GM12878 (cell line): ENCODE data around the gene STXBP2.

Source experiments
- ATF7 ChIP-seq: fragments of 450-650 bp; IDR thresholded peaks from 2 replicates; pipeline ENCODE4 v1.6.1; 2016; ENCODE audit warnings: low read depth, mild to moderate bottlenecking
- CEBPB ChIP-seq, 2 experiments: fragments of 150-350 bp in 1 of 2; IDR thresholded peaks; 2 replicates each; pipeline ENCODE4 v1.6.1; 2012 to 2014; ENCODE audit warnings: low read depth in 2 of 2, low read length in 2 of 2, borderline replicate concordance in 1 of 2, inconsistent platforms in 1 of 2
- HCFC1 ChIP-seq: fragments of 150-350 bp; IDR thresholded peaks from 2 replicates; pipeline ENCODE4 v1.6.1; 2014; ENCODE audit warnings: low read length
- MTA2 ChIP-seq: fragments of 450-650 bp; IDR thresholded peaks from 2 replicates; pipeline ENCODE4 v1.6.1; 2016; ENCODE audit warnings: low read depth, mild to moderate bottlenecking, moderate library complexity
- MXI1 ChIP-seq: fragments of 150-350 bp; IDR thresholded peaks from 2 replicates; pipeline ENCODE4 v1.6.1; 2011; ENCODE audit warnings: low read depth, mild to moderate bottlenecking, inconsistent platforms, low read length, improper control_type of control experiment
- NBN ChIP-seq: fragments of 450-650 bp; IDR thresholded peaks from 2 replicates; pipeline ENCODE4 v1.6.1; 2016
- POLR2A ChIP-seq: IDR thresholded peaks from 2 replicates; pipeline ENCODE4 v1.6.1; 2011; ENCODE audit warnings: low read depth, mild to moderate bottlenecking, low read length
- RELA ChIP-seq: fragments of 450-650 bp; IDR thresholded peaks from 2 replicates; pipeline ENCODE4 v1.8.0; 2014; ENCODE audit warnings: borderline replicate concordance; ENCODE audit not compliant: partially characterized antibody
- RFX5 ChIP-seq: IDR thresholded peaks from 2 replicates; pipeline ENCODE4 v1.6.1; 2011; ENCODE audit warnings: low read depth, low read length, improper control_type of control experiment
- SMC3 ChIP-seq: IDR thresholded peaks from 2 replicates; pipeline ENCODE4 v1.6.1; 2011; ENCODE audit warnings: low read length, improper control_type of control experiment, borderline replicate concordance
- TCF12 ChIP-seq: IDR thresholded peaks from 2 replicates; pipeline ENCODE4 v1.6.1; 2011; ENCODE audit warnings: low read depth, mild to moderate bottlenecking, low read length
- YBX1 ChIP-seq: fragments of 450-650 bp; IDR thresholded peaks from 2 replicates; pipeline ENCODE4 v1.6.1; 2016; ENCODE audit warnings: antibody characterized with exemption
- TF ChIP-seq, protein P1 (sequence below), 3 experiments: IDR thresholded peaks in 2 of 3; conservative IDR thresholded peaks in 1 of 3; 2 replicates each; pipeline ENCODE4 v1.5.1; 2011; ENCODE audit warnings: low read depth in 3 of 3, low read length in 3 of 3, mild to moderate bottlenecking in 3 of 3, control low read depth in 2 of 3, moderate library complexity in 2 of 3, inconsistent platforms in 1 of 3, mixed read lengths in 1 of 3; ENCODE audit not compliant: control insufficient read depth in 2 of 3, insufficient read depth in 1 of 3; ENCODE audit errors: extremely low read depth in 1 of 3
- TF ChIP-seq, protein P2 (sequence below): fragments of 450-650 bp; IDR thresholded peaks from 2 replicates; pipeline ENCODE4 v1.6.1; 2017; ENCODE audit warnings: antibody characterized with exemption, mild to moderate bottlenecking, moderate library complexity

DNA sequence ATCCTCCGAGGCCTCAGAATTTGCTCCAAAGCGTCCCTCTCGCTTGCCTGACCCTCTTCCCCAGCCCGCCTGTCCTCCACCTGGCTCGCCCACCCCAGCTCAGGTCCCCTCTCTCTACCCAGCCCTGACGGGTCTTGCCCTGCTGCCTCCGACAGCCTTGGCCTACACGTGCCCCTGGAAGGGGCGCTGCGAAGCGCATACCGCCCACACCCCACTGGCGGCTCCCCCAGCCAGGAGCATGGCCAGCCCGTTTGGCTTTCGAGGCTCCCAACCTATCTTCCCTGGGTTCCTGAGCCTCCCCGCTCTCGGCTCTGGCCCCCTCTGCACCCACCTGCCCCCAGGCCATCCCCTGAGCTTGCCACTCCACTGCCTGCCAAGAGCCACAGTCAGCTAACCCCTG is 12.1 kb upstream of the STXBP2 start:
- TF ChIP-seq MXI1: no peak
- TF ChIP-seq, protein P1, sequence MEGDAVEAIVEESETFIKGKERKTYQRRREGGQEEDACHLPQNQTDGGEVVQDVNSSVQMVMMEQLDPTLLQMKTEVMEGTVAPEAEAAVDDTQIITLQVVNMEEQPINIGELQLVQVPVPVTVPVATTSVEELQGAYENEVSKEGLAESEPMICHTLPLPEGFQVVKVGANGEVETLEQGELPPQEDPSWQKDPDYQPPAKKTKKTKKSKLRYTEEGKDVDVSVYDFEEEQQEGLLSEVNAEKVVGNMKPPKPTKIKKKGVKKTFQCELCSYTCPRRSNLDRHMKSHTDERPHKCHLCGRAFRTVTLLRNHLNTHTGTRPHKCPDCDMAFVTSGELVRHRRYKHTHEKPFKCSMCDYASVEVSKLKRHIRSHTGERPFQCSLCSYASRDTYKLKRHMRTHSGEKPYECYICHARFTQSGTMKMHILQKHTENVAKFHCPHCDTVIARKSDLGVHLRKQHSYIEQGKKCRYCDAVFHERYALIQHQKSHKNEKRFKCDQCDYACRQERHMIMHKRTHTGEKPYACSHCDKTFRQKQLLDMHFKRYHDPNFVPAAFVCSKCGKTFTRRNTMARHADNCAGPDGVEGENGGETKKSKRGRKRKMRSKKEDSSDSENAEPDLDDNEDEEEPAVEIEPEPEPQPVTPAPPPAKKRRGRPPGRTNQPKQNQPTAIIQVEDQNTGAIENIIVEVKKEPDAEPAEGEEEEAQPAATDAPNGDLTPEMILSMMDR (IDR thresholded peaks at IDR 0.05 in 2 of 3, conservative IDR thresholded peaks at IDR 0.05 in 1 of 3; ENCODE audit: control insufficient read depth in 2 of 3, extremely low read depth in 1 of 3, insufficient read depth in 1 of 3, low read depth in 3 of 3, low read length in 3 of 3): no peak
- TF ChIP-seq MTA2: no peak
- no peak for TF ChIP-seq CEBPB (IDR thresholded peaks at IDR 0.05; ENCODE audit: borderline replicate concordance in 1 of 2, low read depth in 2 of 2, low read length in 2 of 2)
- no peak for TF ChIP-seq SMC3
- no peak for TF ChIP-seq YBX1
- no peak for TF ChIP-seq HCFC1
- no peak for TF ChIP-seq NBN
- TF ChIP-seq TCF12: no peak
- no peak for TF ChIP-seq RFX5
- TF ChIP-seq, protein P2, sequence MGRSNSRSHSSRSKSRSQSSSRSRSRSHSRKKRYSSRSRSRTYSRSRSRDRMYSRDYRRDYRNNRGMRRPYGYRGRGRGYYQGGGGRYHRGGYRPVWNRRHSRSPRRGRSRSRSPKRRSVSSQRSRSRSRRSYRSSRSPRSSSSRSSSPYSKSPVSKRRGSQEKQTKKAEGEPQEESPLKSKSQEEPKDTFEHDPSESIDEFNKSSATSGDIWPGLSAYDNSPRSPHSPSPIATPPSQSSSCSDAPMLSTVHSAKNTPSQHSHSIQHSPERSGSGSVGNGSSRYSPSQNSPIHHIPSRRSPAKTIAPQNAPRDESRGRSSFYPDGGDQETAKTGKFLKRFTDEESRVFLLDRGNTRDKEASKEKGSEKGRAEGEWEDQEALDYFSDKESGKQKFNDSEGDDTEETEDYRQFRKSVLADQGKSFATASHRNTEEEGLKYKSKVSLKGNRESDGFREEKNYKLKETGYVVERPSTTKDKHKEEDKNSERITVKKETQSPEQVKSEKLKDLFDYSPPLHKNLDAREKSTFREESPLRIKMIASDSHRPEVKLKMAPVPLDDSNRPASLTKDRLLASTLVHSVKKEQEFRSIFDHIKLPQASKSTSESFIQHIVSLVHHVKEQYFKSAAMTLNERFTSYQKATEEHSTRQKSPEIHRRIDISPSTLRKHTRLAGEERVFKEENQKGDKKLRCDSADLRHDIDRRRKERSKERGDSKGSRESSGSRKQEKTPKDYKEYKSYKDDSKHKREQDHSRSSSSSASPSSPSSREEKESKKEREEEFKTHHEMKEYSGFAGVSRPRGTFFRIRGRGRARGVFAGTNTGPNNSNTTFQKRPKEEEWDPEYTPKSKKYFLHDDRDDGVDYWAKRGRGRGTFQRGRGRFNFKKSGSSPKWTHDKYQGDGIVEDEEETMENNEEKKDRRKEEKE: no peak
- TF ChIP-seq RELA: no peak
- TF ChIP-seq ATF7: no peak
- TF ChIP-seq POLR2A: no peak; the same call in none of the 2 replicates
